ENCODE measurements around the gene WDR91. TPM values are rescaled to one million over a fixed set of nuclear protein-coding genes. Genes with fewer than 3 reads are reported as not detected.

The WDR91 gene
- total RNA-seq, 2 experiments from 2014 or later, result 12.9 to 13.1 TPM

GRCh38 chr7:135170274-135170997 is 40.9 kb downstream of the WDR91 start, which contains the start of gene CYREN:
Gene CYREN (minus strand): TSS chr7:135170707. CDS start chr7:135168922, 1,785 bp downstream.
- peak; percentile 90 for ATAC-seq
- no peaks in the 10 kb centered on the region for H3K27me3 Mint-ChIP-seq
- H3K9me3 Mint-ChIP-seq, result no peaks in the 10 kb centered on the region
- POLR2A ChIA-PET, result interaction anchor here (0.7 to 16.8 kb wide), 16 partner anchors 8 to 524 kb away, joined by 3 to 204 read pairs (median 4); partner anchors contain the start of genes AGBL3, BPGM, TMEM140 and WDR91
- peak; percentile 48 for TF ChIP-seq CTCF (IDR thresholded peaks at IDR 0.05)
- H3K4me1 Mint-ChIP-seq (ENCODE audit: low read depth), result peaks cover 45% of the 10 kb centered on the region
- peak; percentile 96 for DNase-seq
- intact Hi-C loops (cut with micrococcal nuclease), result loop anchor here (2.0 kb wide), 1 partner anchor 184 kb away; the partner anchor contains the start of gene AGBL3
- CTCF ChIA-PET, result interaction anchor here (0.7 to 4.6 kb wide), 18 partner anchors 8 to 537 kb away, joined by 3 to 44 read pairs (median 4); partner anchors contain the start of genes AGBL3, BPGM, TMEM140 and WDR91
- peaks cover 42% of the 10 kb centered on the region for H3K36me3 Mint-ChIP-seq (ENCODE audit: low read depth)
- peak within 1 kb of the TSS; percentile 93 for H3K27ac Mint-ChIP-seq
- H3K4me3 Mint-ChIP-seq, result peak within 1 kb of the TSS; percentile 83

GRCh38 chr7:135169964-135170273 is 41.4 kb downstream of the WDR91 start:
- ATAC-seq, result no peak
- intact Hi-C loops (cut with micrococcal nuclease), result loop anchor here (2.0 kb wide), 2 partner anchors 21 to 183 kb away; partner anchors contain the start of genes AGBL3 and TMEM140
- ChIA-PET POLR2A (interaction anchor here (0.8 to 16.8 kb wide), 15 partner anchors 9 to 601 kb away, joined by 3 to 204 read pairs (median 6); partner anchors contain the start of genes AGBL3, TMEM140 and WDR91), CTCF (interaction anchor here (0.7 to 4.6 kb wide), 14 partner anchors 9 to 537 kb away, joined by 3 to 44 read pairs (median 6); partner anchors contain the start of genes AGBL3 and TMEM140)
- DNase-seq, result no peak
- Mint-ChIP-seq H3K36me3 (ENCODE audit: low read depth) (peaks cover 47% of the 10 kb centered on the region), H3K9me3 (no peaks in the 10 kb centered on the region), H3K27me3 (no peaks in the 10 kb centered on the region), H3K4me1 (ENCODE audit: low read depth) (peaks cover 48% of the 10 kb centered on the region), H3K27ac (peak overlapping the region; percentile 89), H3K4me3 (peak overlapping the region; percentile 83)
- no peak for TF ChIP-seq CTCF (IDR thresholded peaks at IDR 0.05)

GRCh38 chr7:135169141-135169963 is 42.0 kb downstream of the WDR91 start:
- CTCF ChIA-PET, result interaction anchor here (0.7 to 4.6 kb wide), 16 partner anchors 9 to 536 kb away, joined by 3 to 44 read pairs (median 4); partner anchors contain the start of genes AGBL3 and TMEM140
- POLR2A ChIA-PET, result interaction anchor here (1.0 to 16.8 kb wide), 11 partner anchors 9 to 600 kb away, joined by 4 to 204 read pairs (median 7); partner anchors contain the start of genes AGBL3, TMEM140 and WDR91
- peak; percentile 69 for TF ChIP-seq CTCF (IDR thresholded peaks at IDR 0.05)
- Mint-ChIP-seq H3K36me3 (ENCODE audit: low read depth) (peaks cover 53% of the 10 kb centered on the region), H3K9me3 (no peaks in the 10 kb centered on the region), H3K4me1 (ENCODE audit: low read depth) (peaks cover 48% of the 10 kb centered on the region), H3K4me3 (peak overlapping the region; percentile 83), H3K27me3 (no peaks in the 10 kb centered on the region), H3K27ac (peak overlapping the region; percentile 89)
- ATAC-seq (peak; percentile 65), DNase-seq (peak; percentile 82)
- intact Hi-C loops (cut with micrococcal nuclease), result loop anchor here (2.0 kb wide), 1 partner anchor 21 kb away; the partner anchor contains the start of gene TMEM140

- intact Hi-C loops (cut with micrococcal nuclease), result loop anchor here (2.0 kb wide), 1 partner anchor 20 kb away; the partner anchor contains the start of gene TMEM140
- CTCF ChIA-PET, result interaction anchor here (0.8 to 4.6 kb wide), 16 partner anchors 8 to 535 kb away, joined by 3 to 44 read pairs (median 4); partner anchors contain the start of genes AGBL3, TMEM140 and WDR91
- H3K9me3 Mint-ChIP-seq, result peaks cover 4% of the 10 kb centered on the region
- ATAC-seq, result no peak
- H3K27me3 Mint-ChIP-seq, result no peaks in the 10 kb centered on the region
- TF ChIP-seq CTCF (IDR thresholded peaks at IDR 0.05), result no peak
- peak overlapping the region; percentile 83 for H3K4me3 Mint-ChIP-seq
- peaks cover 52% of the 10 kb centered on the region for H3K4me1 Mint-ChIP-seq (ENCODE audit: low read depth)
- peaks cover 60% of the 10 kb centered on the region for H3K36me3 Mint-ChIP-seq (ENCODE audit: low read depth)
- DNase-seq, result no peak
- peak overlapping the region; percentile 89 for H3K27ac Mint-ChIP-seq
- POLR2A ChIA-PET, result interaction anchor here (1.1 to 16.8 kb wide), 7 partner anchors 8 to 599 kb away, joined by 4 to 204 read pairs (median 14); partner anchors contain the start of genes AGBL3 and TMEM140
Observed at GRCh38 chr7:135168489-135169140, 42.7 kb downstream of the WDR91 start.

All from activated CD8-positive, alpha-beta T cell treated with anti-CD3 and anti-CD28 coated beads for 36 hours (primary cell).